ENCODE data around the gene SDK2. TPM values are rescaled to one million over a fixed set of nuclear protein-coding genes. Genes with fewer than 3 reads are reported as not detected.

Gene SDK2
- total RNA-seq, 3 donors from 2014 or later (not counting 1 experiment from before 2014, with no cell fraction given) = 0.41 to 0.90 (median 0.49) TPM

- no peak overlapping the region for H3K27ac ChIP-seq (ENCODE audit: low read length)
- Mint-ChIP-seq H3K9me3 (no peaks in the 10 kb centered on the region), H3K4me3 (no peak overlapping the region), H3K27me3 (ENCODE audit: low read depth in 2 of 2) (no peaks in the 10 kb centered on the region), H3K4me1 (peaks cover 0 to 11% of the 10 kb centered on the region in 2 donors), H3K27ac (no peak overlapping the region), H3K36me3 (no peaks in the 10 kb centered on the region)
- H3K36me3 ChIP-seq (ENCODE audit: control insufficient read depth, insufficient read depth, low read length) = no peaks in the 10 kb centered on the region
- TF ChIP-seq, protein P1, sequence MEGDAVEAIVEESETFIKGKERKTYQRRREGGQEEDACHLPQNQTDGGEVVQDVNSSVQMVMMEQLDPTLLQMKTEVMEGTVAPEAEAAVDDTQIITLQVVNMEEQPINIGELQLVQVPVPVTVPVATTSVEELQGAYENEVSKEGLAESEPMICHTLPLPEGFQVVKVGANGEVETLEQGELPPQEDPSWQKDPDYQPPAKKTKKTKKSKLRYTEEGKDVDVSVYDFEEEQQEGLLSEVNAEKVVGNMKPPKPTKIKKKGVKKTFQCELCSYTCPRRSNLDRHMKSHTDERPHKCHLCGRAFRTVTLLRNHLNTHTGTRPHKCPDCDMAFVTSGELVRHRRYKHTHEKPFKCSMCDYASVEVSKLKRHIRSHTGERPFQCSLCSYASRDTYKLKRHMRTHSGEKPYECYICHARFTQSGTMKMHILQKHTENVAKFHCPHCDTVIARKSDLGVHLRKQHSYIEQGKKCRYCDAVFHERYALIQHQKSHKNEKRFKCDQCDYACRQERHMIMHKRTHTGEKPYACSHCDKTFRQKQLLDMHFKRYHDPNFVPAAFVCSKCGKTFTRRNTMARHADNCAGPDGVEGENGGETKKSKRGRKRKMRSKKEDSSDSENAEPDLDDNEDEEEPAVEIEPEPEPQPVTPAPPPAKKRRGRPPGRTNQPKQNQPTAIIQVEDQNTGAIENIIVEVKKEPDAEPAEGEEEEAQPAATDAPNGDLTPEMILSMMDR (IDR thresholded peaks at IDR 0.05) = no peak
- H3K4me3 ChIP-seq (ENCODE audit: low read length) = no peak overlapping the region
- no peak for ATAC-seq
- intact Hi-C loops (cut with micrococcal nuclease) = no loop called here
- H3K9me3 ChIP-seq (ENCODE audit: control insufficient read depth, insufficient read depth, low read length) = no peaks in the 10 kb centered on the region
- DNase-seq = no peak
- no peaks in the 10 kb centered on the region for H3K27me3 ChIP-seq (ENCODE audit: control insufficient read depth, insufficient read depth, low read length)
- 94% methylated on average over 20 of the region's 20 CpGs for WGBS (ENCODE audit: insufficient coverage)
- peaks cover 2% of the 10 kb centered on the region for H3K4me1 ChIP-seq (ENCODE audit: control insufficient read depth, insufficient read depth, low read length)
Measured at GRCh38 chr17:73284906-73285602, 359.2 kb downstream of the SDK2 start.
